Lower leg skin (tissue), 4 donors: ENCODE data around the gene SYT2. TPM values are rescaled to one million over a fixed set of nuclear protein-coding genes. Genes with fewer than 3 reads are reported as not detected.
"Not testable (repeated sequence)": the region's sequence is repeated elsewhere in the genome, so short reads cannot be mapped to it uniquely, and the experiment has no call there.

Source experiments
- DNase-seq, 2 donors: peaks; one replicate each; pipeline ENCODE4 v3.0.0-alpha.2; 2019; ENCODE audit warnings: low spot score in 2 of 2
- H3K4me3 ChIP-seq: fragments of 200-600 bp; sonication (generic); 2 replicates; pipeline ENCODE4 v1.5.1; 2017; ENCODE audit warnings: mild to moderate bottlenecking, low read depth; ENCODE audit not compliant: poor library complexity, severe bottlenecking
- POLR2A ChIP-seq, 2 donors: fragments of 450-650 bp; IDR thresholded peaks; one replicate each; pipeline ENCODE4 v1.6.1; 2016 to 2017; ENCODE audit warnings: antibody characterized with exemption in 2 of 2, mild to moderate bottlenecking in 1 of 2, moderate library complexity in 1 of 2
- WGBS, 2 donors: methylation state at CpG; one replicate each; pipeline ENCODE4 v1.1.5; 2018; 5-methylcytosine and 5-hydroxymethylcytosine counted together
- intact Hi-C: fragments of 100-400 bp; cut with DNase I; formaldehyde crosslinking; loops from one replicate; pipeline ENCODE4 v1.15.0; 2023; ENCODE audit warnings: low total_unique reads
- total RNA-seq, 4 donors: library from RNA; depleted of rRNA; stranded (reverse); fragments of >200 nt; gene quantifications; one replicate each; pipeline ENCODE4 v1.1.0, GENCODE V29; 2016
- TF ChIP-seq, protein P1 (sequence below), 3 donors: fragments of 450-650 bp; IDR thresholded peaks; one replicate each; pipeline ENCODE4 v1.5.1; 2016; ENCODE audit warnings: antibody characterized with exemption in 3 of 3, mild to moderate bottlenecking in 3 of 3, moderate library complexity in 2 of 3

Gene SYT2
- total RNA-seq, 4 donors from 2014 or later: not detected

DNA sequence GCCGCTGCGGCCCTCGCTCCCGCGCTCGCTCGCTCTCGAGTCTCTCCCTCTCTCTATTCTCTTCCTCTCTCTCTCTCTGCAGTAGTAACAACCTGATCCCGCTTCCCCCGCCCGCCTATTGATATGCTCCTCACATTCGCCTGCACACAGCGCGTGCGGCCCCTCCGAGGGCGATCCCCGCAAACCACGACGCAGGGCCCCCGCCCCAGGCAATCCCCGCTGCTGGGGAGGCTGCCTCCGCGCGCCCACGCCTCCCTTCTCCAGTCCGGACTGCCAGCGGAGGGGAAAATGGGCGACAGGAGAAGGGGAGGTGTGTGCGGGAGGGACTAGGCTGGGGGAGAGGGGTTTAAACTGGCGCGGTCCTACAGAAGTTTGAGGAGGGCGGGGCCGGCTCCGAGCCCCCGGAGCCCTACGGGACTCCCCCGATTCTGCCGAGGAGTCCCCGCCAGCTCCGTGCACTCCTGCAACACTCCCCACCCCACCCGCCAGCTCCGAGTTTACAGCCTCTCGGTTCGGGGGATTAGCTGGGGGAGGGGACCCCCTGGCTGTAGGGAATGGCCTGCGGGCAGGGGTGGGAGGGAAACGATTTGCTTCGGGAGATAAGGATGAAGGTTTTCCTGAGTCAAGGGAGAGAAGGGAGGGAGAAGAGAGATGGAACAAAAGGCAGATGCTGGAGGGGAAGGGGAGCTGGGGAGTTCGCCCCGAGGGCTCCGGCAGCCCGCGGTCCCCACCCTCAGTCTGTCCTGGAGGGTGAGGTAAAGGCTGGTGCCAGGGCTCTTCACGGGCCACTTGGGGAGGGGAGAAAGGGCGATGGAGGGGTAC lies 66.6 kb downstream of the SYT2 start:
- intact Hi-C loops: no loop called here
- TF ChIP-seq, protein P1, sequence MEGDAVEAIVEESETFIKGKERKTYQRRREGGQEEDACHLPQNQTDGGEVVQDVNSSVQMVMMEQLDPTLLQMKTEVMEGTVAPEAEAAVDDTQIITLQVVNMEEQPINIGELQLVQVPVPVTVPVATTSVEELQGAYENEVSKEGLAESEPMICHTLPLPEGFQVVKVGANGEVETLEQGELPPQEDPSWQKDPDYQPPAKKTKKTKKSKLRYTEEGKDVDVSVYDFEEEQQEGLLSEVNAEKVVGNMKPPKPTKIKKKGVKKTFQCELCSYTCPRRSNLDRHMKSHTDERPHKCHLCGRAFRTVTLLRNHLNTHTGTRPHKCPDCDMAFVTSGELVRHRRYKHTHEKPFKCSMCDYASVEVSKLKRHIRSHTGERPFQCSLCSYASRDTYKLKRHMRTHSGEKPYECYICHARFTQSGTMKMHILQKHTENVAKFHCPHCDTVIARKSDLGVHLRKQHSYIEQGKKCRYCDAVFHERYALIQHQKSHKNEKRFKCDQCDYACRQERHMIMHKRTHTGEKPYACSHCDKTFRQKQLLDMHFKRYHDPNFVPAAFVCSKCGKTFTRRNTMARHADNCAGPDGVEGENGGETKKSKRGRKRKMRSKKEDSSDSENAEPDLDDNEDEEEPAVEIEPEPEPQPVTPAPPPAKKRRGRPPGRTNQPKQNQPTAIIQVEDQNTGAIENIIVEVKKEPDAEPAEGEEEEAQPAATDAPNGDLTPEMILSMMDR (IDR thresholded peaks at IDR 0.05): no peak
- no peak for TF ChIP-seq POLR2A (IDR thresholded peaks at IDR 0.05)
- 1% methylated on average over 54 of the region's 55 CpGs for WGBS, 2 donors
- H3K4me3 ChIP-seq: no peak overlapping the region
- DNase-seq: no peak

DNA sequence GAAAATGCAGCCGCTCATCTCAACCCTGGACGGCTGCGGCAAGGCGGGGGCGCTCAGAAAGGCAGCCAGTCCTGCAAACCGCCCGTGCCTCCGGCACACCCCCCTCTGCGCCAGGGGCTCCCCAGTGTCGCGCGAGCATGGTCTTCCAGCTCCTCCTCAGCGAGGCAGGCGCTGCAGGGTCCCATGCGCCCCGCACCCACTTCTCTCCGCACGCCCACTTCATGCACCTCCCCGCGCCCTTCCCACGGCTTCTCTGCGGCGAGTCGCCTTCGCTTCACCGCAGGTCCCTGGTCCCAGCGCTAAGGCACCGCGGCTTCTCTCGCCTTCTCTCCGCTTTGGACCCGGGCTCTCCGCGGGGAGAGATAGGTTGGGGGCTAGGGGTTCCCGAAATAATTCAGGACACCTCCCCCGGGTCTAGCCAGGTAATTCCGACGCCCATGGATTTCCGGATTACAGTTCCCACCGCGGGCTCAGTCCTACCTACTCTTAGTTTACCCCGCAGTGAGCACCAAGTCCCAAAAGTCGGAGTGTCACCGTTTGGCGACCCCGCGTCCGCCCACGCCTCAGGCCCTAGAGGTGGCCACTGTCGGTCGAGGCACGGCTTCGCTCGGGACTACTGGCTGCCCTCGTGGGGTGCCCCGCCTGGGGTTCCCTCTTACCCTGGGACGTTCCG lies 67.5 kb downstream of the SYT2 start:
- WGBS, 2 donors: 0 to 1% methylated on average over 36 to 39 of the region's 58 CpGs
- TF ChIP-seq, protein P1 (IDR thresholded peaks at IDR 0.05): no peak
- no peak for TF ChIP-seq POLR2A (IDR thresholded peaks at IDR 0.05)
- no peak for DNase-seq
- no peak overlapping the region for H3K4me3 ChIP-seq
- intact Hi-C loops: no loop called here

DNA sequence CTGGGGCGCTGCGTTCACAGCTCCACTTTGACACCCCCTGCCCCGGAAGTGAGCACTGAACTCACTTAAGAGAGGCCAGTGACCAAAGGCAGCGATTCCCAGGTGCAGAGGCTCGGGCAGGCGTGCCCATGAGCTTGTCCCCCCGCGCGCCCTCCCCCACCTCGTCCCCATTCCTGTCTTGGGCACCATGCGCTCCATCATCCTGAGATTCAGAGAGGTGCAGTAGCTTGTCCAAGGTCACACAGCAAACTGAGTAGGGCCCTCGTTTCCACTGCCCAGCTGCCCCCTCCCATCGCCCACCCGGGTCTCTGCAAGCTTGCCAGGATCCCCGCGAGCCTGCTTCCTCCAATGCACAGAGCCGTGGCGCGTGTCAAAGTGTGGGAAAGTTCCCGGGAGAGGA lies 68.0 kb downstream of the SYT2 start:
- H3K4me3 ChIP-seq: no peak overlapping the region
- DNase-seq: no peak
- TF ChIP-seq POLR2A (IDR thresholded peaks at IDR 0.05): no peak
- TF ChIP-seq, protein P1 (IDR thresholded peaks at IDR 0.05): no peak
- WGBS, 2 donors: 31 to 60% methylated on average over 13 to 20 of the region's 20 CpGs
- intact Hi-C loops: no loop called here

DNA sequence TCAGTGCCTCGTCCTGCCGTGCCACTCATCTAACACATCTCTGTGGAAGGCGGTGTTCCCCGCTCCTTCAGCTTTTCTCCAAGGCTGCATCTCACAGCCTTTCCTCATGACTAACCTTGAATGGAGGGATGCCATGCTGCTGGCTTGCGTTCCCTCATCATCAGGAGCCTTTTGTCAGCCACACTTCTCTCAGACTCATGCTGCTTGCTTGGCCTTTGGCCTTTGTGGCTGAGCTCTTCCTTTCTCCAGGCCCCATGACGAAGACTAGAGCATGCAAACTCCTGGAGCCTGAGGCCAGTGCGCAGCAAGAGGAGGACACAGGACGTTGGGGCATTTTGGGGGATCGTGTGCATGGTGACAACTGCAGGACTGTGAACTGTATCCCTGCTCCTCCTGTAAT lies 70.8 kb downstream of the SYT2 start:
- WGBS, 2 donors: 81 to 88% methylated on average over 9 of the region's 9 CpGs
- intact Hi-C loops: no loop called here
- no peak overlapping the region for H3K4me3 ChIP-seq
- no peak for TF ChIP-seq POLR2A (IDR thresholded peaks at IDR 0.05)
- TF ChIP-seq, protein P1 (IDR thresholded peaks at IDR 0.05): no peak
- DNase-seq: no peak

DNA sequence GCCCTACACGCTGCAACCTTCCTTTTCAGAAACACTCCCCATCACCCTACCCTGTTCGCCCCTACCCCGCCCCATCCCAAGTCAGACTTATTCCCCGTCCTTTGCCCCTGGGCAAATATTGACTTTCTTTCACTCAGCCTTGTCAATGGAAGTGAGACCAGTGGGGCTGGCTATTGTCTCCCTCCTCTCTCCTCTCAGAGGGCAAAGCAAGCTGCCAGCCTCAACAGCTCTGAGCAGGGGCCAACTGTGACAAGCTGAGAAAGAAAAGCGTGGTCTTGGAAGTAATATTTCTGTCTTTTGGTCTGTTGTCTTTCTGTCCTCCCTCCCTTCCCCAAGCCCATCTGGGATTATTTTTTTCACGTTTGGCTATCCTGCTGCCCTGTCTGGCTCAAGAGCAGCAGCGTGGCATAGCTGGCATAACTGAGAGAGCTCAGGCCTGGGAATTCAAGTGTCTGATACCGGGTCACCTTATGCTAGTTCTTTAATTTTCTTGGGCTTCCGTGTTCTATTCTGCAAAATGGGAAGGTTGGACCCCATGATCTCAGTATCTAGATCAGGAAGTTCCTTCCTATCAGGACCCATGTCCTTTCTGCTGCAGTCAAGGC lies 71.5 kb downstream of the SYT2 start:
- DNase-seq, intact Hi-C loops: not testable (repeated sequence)
- 73 to 84% methylated on average over 9 of the region's 9 CpGs for WGBS, 2 donors

DNA sequence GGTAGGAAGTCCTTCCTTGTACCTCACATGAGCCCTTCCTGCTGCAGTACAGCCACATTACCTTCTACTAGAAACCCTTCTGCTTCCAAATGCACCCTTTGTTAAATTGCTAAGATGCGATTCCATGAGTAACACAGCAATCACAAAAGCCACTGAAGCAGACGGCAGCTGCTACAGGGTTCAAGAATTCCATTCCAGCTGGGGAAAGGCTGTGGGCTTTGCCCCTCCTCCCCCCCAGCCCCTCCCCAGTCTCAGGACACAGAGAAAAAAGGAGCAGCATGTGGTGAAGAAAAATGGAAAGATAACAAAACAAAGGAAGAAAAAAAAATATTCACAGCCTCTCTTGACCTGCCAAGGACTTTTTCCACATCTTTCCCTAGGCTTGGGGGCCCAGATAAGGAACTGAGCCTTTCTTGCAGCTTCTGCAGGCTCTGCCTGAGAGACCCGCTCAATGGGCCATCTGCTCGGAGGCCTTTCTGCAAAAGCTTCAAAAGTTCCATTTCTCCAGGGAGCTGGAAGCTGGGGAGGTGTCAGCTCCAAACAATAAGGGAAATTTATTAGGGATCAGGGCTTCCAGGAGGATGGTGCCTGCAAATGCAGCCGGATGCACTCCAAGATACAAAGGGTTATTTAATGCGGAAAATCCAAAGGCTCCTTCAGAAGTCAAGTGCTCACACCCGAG lies 72.1 kb downstream of the SYT2 start:
- no peak overlapping the region for H3K4me3 ChIP-seq
- DNase-seq: no peak
- intact Hi-C loops: no loop called here
- TF ChIP-seq, protein P1 (IDR thresholded peaks at IDR 0.05): no peak
- TF ChIP-seq POLR2A (IDR thresholded peaks at IDR 0.05): no peak
- 65 to 75% methylated on average over 7 of the region's 7 CpGs for WGBS, 2 donors

More for the DNA sequence above, 71.5 kb downstream of the SYT2 start:
- not testable (repeated sequence) for H3K4me3 ChIP-seq

DNA sequence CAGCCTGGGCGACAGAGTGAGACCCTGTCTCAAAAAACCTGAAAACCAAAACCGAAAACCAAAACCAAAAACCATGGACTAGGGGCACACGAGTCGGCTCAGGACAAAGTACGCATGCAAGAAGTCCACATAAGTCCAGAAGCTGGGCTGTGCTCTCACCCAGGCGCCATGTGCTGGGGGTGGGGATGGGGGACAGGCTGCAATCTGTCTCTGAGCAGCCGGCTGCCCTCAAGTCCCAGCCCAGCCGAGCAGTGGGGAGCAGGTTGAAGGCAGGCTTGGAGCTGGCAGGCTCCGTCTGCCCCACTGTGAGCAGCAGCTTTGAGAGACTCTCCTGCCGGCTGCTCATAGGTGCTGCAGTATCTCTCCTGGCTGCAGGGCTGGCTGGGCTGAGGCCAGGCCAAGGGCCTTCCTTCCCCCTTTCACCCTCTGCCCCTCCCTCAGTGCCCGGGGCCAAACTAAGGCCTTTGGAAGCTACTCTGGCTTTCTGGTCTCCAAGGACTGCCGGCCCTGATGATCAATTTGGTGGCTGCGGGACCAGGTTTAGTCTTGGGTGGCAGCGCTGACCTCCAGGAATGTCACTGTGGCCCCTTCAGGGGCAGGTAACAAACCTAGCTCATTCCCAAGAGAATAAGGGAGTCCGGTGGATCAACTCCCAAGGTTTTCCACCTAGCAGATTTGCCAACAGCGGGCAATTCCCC lies 72.8 kb downstream of the SYT2 start:
- H3K4me3 ChIP-seq, DNase-seq, intact Hi-C loops: not testable (repeated sequence)
- WGBS, 2 donors: 81 to 92% methylated on average over 12 to 14 of the region's 16 CpGs

DNA sequence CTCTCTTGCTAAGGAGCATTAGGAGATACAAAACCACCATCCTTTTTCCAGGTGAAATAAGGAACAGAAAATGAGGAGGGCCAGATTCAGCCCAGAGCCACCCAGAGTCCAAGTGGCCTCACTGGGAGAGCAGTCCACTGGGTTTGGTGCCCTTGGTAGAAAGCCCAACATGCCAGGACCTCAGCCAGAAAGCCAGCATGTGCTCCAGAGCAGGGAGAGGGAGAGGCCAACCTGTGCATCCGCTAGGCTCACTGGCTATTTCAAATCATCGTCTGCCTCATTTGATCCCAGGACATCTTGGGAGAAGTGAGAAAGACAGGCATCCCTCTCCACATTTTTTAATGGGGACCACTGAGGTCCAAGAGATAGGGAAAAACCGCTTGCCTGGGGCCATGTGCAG lies 74.1 kb downstream of the SYT2 start:
- 51 to 56% methylated on average over 3 of the region's 3 CpGs for WGBS, 2 donors
- intact Hi-C loops, DNase-seq, H3K4me3 ChIP-seq: not testable (repeated sequence)
